ENCODE data around the gene DYNC2I2.
A peak's percentile ranks its signal among the peaks of the same experiment; 100 is the strongest.
"Not testable (repeated sequence)": the region's sequence is repeated elsewhere in the genome, so short reads cannot be mapped to it uniquely, and the experiment has no call there.

DYNC2I2 gene

GRCh38 chr9:128611600-128612394 lies 44.9 kb downstream of the DYNC2I2 start:
- DNase-seq: no peak

DNA sequence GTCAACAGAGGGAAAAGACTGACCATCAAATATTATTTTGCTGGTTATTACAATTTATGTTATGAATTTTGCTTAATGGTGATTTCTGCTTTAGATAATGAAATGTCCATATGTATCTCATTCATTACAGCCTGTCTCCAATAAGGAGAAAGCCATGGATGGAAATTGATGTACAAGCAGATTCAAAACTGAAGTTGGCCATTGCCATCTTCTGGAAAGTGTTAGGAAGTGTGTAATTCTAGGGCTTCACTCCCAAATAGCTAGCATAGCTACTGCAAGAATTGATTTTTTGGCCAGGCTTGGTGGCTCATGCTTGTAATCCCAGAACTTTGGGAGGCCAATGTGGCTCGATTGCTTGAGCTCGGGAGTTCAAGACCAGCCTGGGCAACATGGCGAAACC lies 45.8 kb downstream of the DYNC2I2 start:
- DNase-seq: no peak

DNA sequence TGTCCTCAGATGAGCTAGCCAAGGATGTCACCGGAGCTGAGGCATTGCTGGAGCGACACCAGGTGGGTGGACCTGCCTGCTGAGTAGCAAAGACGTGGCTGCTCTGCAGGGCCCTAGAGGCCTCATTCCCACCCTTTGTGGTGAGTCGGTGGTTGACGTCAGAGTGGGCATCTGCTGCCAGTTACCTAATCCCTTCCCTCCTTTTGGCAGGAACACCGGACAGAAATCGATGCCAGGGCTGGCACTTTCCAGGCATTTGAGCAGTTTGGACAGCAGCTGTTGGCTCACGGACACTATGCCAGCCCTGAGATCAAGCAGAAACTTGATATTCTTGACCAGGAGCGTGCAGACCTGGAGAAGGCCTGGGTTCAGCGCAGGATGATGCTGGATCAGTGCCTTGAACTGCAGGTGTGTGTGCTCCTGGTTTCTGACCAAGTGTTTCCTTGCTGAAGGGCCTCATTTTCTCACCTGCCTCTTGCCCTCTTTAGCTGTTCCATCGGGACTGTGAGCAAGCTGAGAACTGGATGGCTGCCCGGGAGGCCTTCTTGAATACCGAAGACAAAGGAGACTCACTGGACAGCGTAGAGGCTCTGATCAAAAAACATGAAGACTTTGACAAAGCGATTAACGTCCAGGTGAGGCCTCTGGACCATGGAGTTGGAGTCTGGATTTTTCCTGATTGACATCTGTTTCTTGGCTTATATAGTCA lies 48.9 kb downstream of the DYNC2I2 start:
- DNase-seq: peak; percentile 74

DNA sequence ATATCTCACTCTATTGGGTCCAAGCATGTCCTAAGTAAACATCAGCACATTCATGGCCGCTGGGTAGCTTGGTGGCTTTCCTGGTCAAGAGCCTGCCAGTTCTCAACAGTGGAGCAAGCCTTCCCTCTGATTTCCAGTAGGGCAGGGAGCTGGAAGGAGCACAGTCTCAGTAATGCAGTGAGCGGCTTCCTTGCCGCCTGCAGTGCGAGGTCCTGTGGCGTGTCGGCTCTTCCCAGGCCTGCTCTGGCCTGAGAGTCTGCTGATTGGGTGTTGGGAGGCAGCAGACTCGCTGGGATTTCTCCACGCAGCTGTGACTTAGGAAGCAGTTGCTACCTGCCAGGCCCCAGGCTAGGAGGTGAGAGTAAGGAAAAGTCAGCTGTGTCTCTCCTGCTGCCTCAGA lies 53.0 kb downstream of the DYNC2I2 start:
- DNase-seq: no peak

GRCh38 chr9:128600099-128600498 lies 56.5 kb downstream of the DYNC2I2 start:
- no peak for DNase-seq

- no peak for DNase-seq
Observed at GRCh38 chr9:128595471-128595870, 61.2 kb downstream of the DYNC2I2 start.

DNA sequence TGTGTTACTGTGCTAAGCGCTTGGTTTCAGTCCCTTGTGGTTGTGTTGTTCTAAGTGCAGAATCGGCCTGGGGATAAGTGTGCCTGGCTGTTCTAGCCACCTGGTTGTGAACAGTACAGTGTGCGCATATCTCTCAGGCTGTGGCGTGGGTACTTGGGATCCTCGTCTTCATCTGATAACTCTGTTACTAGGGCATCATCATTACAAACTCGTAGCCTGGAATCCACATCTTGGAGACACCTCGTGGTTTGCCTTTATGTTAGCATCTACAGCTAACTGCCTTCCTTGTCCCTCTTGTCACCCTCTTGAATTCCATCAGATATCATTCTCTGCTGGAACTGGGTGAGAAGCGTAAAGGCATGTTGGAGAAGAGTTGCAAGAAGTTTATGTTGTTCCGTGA lies 62.8 kb downstream of the DYNC2I2 start:
- no peak for DNase-seq

GRCh38 chr9:128593039-128593438 lies 63.6 kb downstream of the DYNC2I2 start:
- no peak for DNase-seq

DNA sequence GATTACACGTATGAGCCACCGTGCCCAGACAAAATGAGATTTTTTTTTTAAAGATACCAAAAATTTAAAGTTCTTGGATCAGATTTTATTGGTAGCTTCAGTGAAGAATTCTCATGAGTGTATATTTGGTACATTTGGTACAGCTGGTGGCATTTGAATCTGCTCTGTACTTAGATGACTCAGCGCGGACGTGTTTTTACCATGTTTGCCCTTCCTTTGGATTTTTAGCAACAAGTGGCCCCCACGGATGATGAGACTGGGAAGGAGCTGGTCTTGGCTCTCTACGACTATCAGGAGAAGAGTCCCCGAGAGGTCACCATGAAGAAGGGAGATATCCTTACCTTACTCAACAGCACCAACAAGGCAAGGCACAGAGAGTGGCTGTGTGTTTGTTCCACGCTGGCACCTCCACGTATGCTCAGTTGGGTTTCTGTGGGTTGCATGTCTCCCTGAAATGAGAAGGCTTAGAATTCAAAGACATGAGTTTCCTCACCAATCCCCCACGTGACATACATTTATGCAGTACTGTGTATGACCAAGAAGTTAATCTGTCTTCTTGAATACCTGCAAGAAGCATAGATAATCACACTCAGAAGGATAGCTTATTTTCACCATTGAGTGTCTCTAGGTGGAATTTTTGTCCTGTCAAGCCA lies 67.9 kb downstream of the DYNC2I2 start:
- DNase-seq: no peak

- no peak for DNase-seq
Observed at GRCh38 chr9:128587453-128587852, 69.2 kb downstream of the DYNC2I2 start.

- DNase-seq: not testable (repeated sequence)
Observed at GRCh38 chr9:128586934-128587333, 69.7 kb downstream of the DYNC2I2 start.

DNA sequence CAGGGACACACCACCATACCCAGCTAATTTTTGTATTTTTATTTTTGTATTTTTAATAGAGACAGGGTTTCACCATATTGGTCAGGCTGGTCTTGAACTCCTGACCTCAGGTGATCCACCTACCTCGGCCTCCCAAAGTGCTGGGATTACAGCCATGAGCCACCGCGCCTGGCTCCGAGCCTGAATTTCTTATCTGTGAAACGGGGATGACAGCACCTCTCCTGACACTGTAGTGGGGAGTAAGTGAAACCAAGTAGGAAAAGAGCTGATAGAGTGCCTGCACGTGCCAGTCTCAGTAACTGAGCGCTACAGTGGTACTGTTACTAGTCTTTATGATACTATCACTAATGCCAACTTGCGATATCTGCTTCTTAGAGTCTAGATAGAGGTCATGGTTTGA lies 71.5 kb downstream of the DYNC2I2 start:
- not testable (repeated sequence) for DNase-seq

Data from NCI-H2171 treated with DMSO at 0.1 percent for 48 hours (cell line).